Smooth muscle cell of trachea (primary cell): ENCODE measurements around the gene KPNA3. TPM values are rescaled to one million over a fixed set of nuclear protein-coding genes. Genes with fewer than 3 reads are reported as not detected.

Experiments
- total RNA-seq: library from RNA; depleted of rRNA; stranded (reverse); fragments of >200 nt; gene quantifications from 2 replicates; pipeline ENCODE4 v1.2.1, GENCODE V29; 2014

The KPNA3 gene, protein sequence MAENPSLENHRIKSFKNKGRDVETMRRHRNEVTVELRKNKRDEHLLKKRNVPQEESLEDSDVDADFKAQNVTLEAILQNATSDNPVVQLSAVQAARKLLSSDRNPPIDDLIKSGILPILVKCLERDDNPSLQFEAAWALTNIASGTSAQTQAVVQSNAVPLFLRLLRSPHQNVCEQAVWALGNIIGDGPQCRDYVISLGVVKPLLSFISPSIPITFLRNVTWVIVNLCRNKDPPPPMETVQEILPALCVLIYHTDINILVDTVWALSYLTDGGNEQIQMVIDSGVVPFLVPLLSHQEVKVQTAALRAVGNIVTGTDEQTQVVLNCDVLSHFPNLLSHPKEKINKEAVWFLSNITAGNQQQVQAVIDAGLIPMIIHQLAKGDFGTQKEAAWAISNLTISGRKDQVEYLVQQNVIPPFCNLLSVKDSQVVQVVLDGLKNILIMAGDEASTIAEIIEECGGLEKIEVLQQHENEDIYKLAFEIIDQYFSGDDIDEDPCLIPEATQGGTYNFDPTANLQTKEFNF
- 30.6 and 43.1 TPM in 2 replicates for total RNA-seq

GRCh38 chr13:49792550-49793324, at the start of gene KPNA3:
KPNA3 (minus strand) TSS chr13:49792682; CDS start chr13:49792506, 176 bp downstream.

DNA sequence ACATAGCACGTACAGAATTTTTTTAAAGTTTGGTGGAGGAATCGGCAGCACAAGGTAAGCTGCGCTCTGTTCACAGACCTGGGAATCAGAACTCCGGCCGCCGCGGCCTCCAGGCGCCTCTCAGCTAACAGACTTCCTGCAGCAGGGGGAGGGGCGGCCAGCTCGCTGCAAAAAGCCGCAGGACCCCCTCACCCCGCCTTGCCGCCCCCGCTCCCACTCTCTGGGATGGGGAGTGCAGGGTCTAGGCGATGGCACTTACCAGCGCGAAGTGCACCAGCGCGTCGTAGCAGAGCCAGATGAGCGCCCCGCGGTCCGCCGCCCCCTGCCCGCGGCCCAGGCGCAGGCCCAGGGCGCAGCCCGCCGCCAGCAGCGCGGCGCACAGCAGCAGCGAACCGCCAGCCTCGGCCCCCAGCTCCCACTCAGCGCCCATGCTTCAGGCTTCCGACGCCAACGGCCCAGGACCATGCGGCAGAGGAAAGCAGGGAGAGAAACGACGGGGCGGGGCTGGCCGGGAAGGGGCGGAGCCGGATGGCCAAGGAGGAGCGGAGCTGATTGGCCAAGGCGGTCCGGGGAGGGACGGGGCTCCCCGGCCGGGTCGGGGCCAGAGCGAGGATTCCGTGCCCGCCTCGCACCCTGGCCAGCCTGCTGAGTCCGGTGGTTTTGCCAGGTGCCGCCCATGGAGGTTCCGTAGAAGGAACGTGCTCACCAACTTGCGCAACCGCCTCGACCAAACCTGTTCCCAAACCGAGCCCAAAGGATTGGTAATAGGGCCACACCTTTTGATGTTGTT, 101.3 kb downstream of the KPNA3 start, which contains the start of gene EBPL:
EBPL (minus strand) TSS at position 492 of the 790 bp plus-strand sequence; CDS start at position 430, 62 bp downstream.

Other genes with a start within 250 kb of the KPNA3 start
- 24.1 and 39.7 TPM in 2 replicates for gene RCBTB1, start 207.1 kb downstream of the KPNA3 start, total RNA-seq
- gene ARL11, start 164.2 kb downstream of the KPNA3 start, total RNA-seq, result not detected in 2 replicates
- gene EBPL, start 101.2 kb downstream of the KPNA3 start, total RNA-seq, result 54.7 and 57.0 TPM in 2 replicates
- 3.1 and 3.9 TPM in 2 replicates for gene SPRYD7, start 143.7 kb upstream of the KPNA3 start, total RNA-seq
- 19.9 and 22.0 TPM in 2 replicates for gene TRIM13, start 204.4 kb upstream of the KPNA3 start, total RNA-seq
- 2.6 and 5.6 TPM in 2 replicates for gene KCNRG, start 222.8 kb upstream of the KPNA3 start, total RNA-seq